Retinal pigment epithelial cell (primary cell): ENCODE results near the gene ORAI3.

Experiments used
- DNase-seq: peaks from one replicate; pipeline ENCODE4 v3.0.0-alpha.2; 2010; ENCODE audit warnings: low read depth
- H3K4me3 ChIP-seq: 2 replicates; pipeline ENCODE4 v1.5.1; 2011; ENCODE audit warnings: mild to moderate bottlenecking, low read length, control low read depth, moderate library complexity
- TF ChIP-seq, protein P1 (sequence below): conservative IDR thresholded peaks from 2 replicates; pipeline ENCODE4 v1.5.1; 2011; ENCODE audit warnings: low read depth, low read length, control low read depth, inconsistent platforms

ORAI3 gene

GRCh38 chr16:30982548-30983288, 33.9 kb downstream of the ORAI3 start:
- no peak overlapping the region for H3K4me3 ChIP-seq
- TF ChIP-seq, protein P1, sequence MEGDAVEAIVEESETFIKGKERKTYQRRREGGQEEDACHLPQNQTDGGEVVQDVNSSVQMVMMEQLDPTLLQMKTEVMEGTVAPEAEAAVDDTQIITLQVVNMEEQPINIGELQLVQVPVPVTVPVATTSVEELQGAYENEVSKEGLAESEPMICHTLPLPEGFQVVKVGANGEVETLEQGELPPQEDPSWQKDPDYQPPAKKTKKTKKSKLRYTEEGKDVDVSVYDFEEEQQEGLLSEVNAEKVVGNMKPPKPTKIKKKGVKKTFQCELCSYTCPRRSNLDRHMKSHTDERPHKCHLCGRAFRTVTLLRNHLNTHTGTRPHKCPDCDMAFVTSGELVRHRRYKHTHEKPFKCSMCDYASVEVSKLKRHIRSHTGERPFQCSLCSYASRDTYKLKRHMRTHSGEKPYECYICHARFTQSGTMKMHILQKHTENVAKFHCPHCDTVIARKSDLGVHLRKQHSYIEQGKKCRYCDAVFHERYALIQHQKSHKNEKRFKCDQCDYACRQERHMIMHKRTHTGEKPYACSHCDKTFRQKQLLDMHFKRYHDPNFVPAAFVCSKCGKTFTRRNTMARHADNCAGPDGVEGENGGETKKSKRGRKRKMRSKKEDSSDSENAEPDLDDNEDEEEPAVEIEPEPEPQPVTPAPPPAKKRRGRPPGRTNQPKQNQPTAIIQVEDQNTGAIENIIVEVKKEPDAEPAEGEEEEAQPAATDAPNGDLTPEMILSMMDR = no peak
- no peak for DNase-seq

DNA sequence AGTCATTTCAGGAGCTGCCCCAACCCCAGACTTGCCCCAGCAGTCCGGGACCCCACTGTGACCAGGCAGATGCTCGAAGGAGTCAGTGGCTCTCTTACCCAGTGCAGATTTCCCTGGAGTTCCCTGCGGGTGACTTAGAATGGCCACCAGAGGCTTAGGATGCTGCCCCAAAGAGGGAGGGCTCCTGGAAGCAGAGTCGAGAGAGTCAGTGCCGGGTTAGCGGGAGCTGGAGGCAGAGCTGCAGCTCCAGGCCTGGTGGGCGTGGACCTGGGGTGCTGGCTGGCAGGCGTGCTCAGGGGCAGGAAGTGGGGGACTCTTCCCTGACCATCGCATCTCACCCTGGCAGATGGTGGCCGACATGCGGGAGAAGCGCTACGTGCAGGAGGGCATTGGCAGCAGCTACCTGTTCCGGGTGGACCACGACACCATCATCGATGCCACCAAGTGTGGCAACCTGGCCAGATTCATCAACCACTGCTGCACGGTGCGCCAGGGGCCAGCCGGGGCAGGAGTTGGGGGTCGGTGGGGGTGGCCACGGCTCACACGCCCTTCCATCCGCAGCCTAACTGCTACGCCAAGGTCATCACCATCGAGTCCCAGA, 34.5 kb downstream of the ORAI3 start:
- TF ChIP-seq, protein P1 = no peak
- H3K4me3 ChIP-seq = no peak overlapping the region
- no peak for DNase-seq

GRCh38 chr16:30983898-30984610, 35.2 kb downstream of the ORAI3 start:
- TF ChIP-seq, protein P1 = no peak
- H3K4me3 ChIP-seq = no peak overlapping the region
- DNase-seq = no peak

DNA sequence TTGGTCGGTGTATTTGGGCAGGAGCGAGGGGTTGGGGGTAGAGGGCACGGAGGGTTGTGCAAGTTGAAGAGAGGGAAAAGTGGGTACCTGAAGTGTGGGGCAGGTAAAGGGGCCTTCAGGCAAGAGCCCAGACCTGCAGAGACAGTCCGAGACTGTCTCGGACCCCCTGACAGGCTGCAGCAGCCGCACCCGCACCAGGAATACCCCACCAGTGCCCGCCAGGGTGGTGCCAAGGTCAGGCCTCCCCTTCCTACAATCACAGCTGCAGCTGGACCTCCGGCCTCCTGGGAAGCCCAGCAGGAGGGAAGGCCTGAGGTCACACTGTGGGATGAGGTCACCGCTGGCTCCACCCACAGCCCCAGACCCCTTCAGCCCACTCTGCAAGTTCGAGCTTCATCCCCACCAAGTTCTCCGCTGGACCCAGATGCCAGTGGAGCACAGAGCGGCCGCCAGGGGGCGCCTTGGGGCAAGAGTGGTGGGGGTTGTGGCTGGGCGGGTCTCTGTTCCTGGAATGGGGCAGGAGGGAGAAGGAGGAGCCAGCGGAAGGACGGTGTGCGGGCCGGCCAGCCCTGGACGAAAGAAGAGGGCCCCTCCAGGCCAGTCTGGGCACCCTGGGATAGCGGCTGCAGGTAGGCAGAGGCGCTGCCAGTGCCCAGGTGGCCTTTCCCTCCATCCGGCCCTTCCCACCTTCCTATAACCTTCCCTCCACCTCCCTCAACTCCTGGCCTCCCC, 36.0 kb downstream of the ORAI3 start, which contains the start of gene HSD3B7:
Gene HSD3B7 (plus strand): TSS at position 539 of the 732 bp plus-strand sequence. CDS start 452 bp downstream, outside the sequence.
- TF ChIP-seq, protein P1 = peak; percentile 94
- H3K4me3 ChIP-seq = peak within 1 kb of the TSS; percentile 47
- no peak for DNase-seq

GRCh38 chr16:30985401-30986128, 36.7 kb downstream of the ORAI3 start:
- H3K4me3 ChIP-seq = peak overlapping the region; percentile 47
- DNase-seq = peak; percentile 25

More at GRCh38 chr16:30985401-30986128, 36.7 kb downstream of the ORAI3 start:
- TF ChIP-seq, protein P1 = peak; percentile 60
